ENCODE results near the gene EFNB1. TPM values are rescaled to one million over a fixed set of nuclear protein-coding genes. Genes with fewer than 3 reads are reported as not detected.
"Not testable (repeated sequence)": the region's sequence is repeated elsewhere in the genome, so short reads cannot be mapped to it uniquely, and the experiment has no call there.

EFNB1 gene
- polyA plus RNA-seq, 4 donors = 21.9 to 47.0 (median 28.7) TPM

DNA sequence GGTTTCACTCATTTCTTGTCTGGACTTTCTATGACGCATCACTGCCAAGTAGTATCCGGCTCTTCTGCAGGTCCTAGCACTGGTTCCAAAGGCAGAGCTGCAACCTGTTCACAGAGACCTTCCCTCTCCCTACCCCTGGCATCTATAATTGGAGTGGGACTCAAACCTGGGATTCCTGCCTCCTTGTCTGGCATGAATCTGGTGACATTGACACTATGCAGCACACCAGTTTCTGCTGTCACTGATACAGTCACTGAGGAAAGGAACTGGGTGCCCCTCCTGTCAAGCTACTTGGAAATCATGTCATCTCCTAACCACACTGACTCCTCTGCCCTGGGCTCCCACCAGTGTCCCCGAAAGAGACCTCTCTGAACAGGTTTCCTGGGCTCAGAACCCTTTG lies 33.1 kb upstream of the EFNB1 start:
- Histone ChIP-seq H3K4me1 (ENCODE audit: control insufficient read depth in 3 of 3, insufficient read depth in 2 of 3, low read depth in 1 of 3, low read length in 2 of 3) (no peaks in the 10 kb centered on the region), H3K27ac (ENCODE audit: low read depth in 1 of 3, low read length in 2 of 3) (no peak overlapping the region), H3K27me3 (ENCODE audit: control insufficient read depth in 3 of 3, insufficient read depth in 3 of 3, low read length in 3 of 3) (no peaks in the 10 kb centered on the region), H3K9me3 (ENCODE audit: control insufficient read depth in 2 of 2, insufficient read depth in 1 of 2, low read depth in 1 of 2, low read length in 1 of 2) (peaks cover 0 to 3% of the 10 kb centered on the region in 2 donors), H3K36me3 (ENCODE audit: control insufficient read depth in 3 of 3, insufficient read depth in 2 of 3, low read depth in 1 of 3, low read length in 3 of 3) (no peaks in the 10 kb centered on the region), H3K4me3 (ENCODE audit: low read depth in 1 of 3, low read length in 3 of 3) (no peak overlapping the region)
- FAIRE-seq (no peak), DNase-seq (no peak)
- WGBS, 3 donors = 68 to 86% (median 83%) methylated on average over 3 of the region's 3 CpGs

DNA sequence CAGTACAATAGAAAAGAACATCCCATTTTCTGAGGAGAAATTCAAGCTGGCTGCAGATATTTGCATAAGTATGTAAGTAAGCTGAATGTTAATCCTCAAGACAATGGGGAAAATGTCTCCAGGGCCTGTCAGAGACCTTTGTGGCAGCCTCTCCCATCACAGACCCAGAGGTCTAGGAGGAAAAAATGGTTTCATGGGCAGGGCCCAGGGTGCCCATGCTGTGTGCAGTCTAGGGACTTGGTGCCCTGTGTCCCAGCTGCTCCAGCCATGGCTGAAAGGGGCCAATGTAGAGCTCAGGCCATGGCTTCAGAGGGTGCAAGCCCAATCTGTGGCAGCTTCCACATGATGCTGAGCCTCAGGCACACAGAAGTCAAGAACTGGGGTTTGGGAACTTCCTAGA lies 30.4 kb upstream of the EFNB1 start:
- DNase-seq; H3K4me3 ChIP-seq (ENCODE audit: low read depth in 1 of 3, low read length in 3 of 3); H3K36me3 ChIP-seq (ENCODE audit: control insufficient read depth in 3 of 3, insufficient read depth in 2 of 3, low read depth in 1 of 3, low read length in 3 of 3); H3K27me3 ChIP-seq (ENCODE audit: control insufficient read depth in 3 of 3, insufficient read depth in 3 of 3, low read length in 3 of 3); H3K4me1 ChIP-seq (ENCODE audit: control insufficient read depth in 3 of 3, insufficient read depth in 2 of 3, low read depth in 1 of 3, low read length in 2 of 3); H3K9me3 ChIP-seq (ENCODE audit: control insufficient read depth in 2 of 2, insufficient read depth in 1 of 2, low read depth in 1 of 2, low read length in 1 of 2); H3K27ac ChIP-seq (ENCODE audit: low read depth in 1 of 3, low read length in 2 of 3); FAIRE-seq: not testable (repeated sequence)

DNA sequence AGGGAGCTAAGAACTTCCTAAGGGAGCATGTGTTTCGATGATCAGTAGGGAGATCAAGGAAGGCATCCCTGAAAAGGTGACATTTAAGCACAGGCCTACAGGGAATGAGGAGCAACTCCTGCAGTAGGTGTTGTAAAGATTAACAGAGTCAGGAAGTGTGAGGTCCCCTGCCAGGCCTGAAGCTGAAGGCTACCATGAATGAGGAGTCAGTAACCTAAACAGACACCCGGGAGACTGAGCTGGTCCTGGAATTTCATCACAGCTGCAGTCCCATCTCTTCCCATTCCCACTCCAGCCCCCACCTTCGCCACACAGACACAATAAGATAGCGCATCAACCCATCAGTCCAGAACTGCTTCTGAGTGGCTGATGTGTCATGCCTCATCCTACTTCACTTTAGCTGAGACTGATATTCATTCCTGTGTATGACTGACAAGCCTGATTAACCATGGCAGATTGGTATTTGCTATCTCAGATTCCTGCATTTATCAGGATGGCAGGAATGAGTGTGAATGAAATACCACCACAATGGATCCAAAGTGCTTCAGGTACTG lies 27.0 kb upstream of the EFNB1 start:
- FAIRE-seq (no peak), DNase-seq (no peak)
- Histone ChIP-seq H3K4me3 (ENCODE audit: low read depth in 1 of 3, low read length in 3 of 3) (no peak overlapping the region), H3K36me3 (ENCODE audit: control insufficient read depth in 3 of 3, insufficient read depth in 2 of 3, low read depth in 1 of 3, low read length in 3 of 3) (no peaks in the 10 kb centered on the region), H3K4me1 (ENCODE audit: control insufficient read depth in 3 of 3, insufficient read depth in 2 of 3, low read depth in 1 of 3, low read length in 2 of 3) (no peaks in the 10 kb centered on the region), H3K27ac (ENCODE audit: low read depth in 1 of 3, low read length in 2 of 3) (no peak overlapping the region), H3K9me3 (ENCODE audit: control insufficient read depth in 2 of 2, insufficient read depth in 1 of 2, low read depth in 1 of 2, low read length in 1 of 2) (peaks cover 0 to 3% of the 10 kb centered on the region in 2 donors), H3K27me3 (ENCODE audit: control insufficient read depth in 3 of 3, insufficient read depth in 3 of 3, low read length in 3 of 3) (no peaks in the 10 kb centered on the region)
- 67 to 76% (median 75%) methylated on average over 4 of the region's 4 CpGs for WGBS, 3 donors

DNA sequence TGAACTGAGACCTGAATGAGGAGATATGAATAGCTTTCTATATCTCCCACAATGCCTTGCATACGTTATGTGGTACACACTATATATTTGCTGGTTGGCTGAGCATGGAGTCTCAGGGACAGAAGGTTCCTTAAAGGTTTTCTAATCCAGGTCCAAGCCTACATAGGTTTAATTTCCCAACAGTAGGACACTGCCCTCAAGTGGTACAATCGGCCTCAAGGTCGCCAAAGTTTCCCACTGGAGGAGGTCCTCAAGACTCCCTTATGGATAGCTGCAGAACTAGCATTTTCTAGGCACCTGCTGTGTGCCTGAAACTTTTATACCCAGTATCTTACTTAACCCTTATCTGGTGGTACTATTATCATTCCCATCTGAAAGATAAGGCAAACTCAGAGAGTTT lies 21.0 kb upstream of the EFNB1 start:
- H3K9me3 ChIP-seq (ENCODE audit: control insufficient read depth in 2 of 2, insufficient read depth in 1 of 2, low read depth in 1 of 2, low read length in 1 of 2) = no peaks in the 10 kb centered on the region
- H3K36me3 ChIP-seq (ENCODE audit: control insufficient read depth in 3 of 3, insufficient read depth in 2 of 3, low read depth in 1 of 3, low read length in 3 of 3) = no peaks in the 10 kb centered on the region
- DNase-seq = peak in 1 of 2 donors; percentile 35
- no peak overlapping the region for H3K4me3 ChIP-seq (ENCODE audit: low read depth in 1 of 3, low read length in 3 of 3)
- no peak for FAIRE-seq
- H3K4me1 ChIP-seq (ENCODE audit: control insufficient read depth in 3 of 3, insufficient read depth in 2 of 3, low read depth in 1 of 3, low read length in 2 of 3) = no peaks in the 10 kb centered on the region
- no peaks in the 10 kb centered on the region for H3K27me3 ChIP-seq (ENCODE audit: control insufficient read depth in 3 of 3, insufficient read depth in 3 of 3, low read length in 3 of 3)
- H3K27ac ChIP-seq (ENCODE audit: low read depth in 1 of 3, low read length in 2 of 3) = no peak overlapping the region
- WGBS, 3 donors = 8 to 43% (median 15%) methylated on average over 3 of the region's 3 CpGs

DNA sequence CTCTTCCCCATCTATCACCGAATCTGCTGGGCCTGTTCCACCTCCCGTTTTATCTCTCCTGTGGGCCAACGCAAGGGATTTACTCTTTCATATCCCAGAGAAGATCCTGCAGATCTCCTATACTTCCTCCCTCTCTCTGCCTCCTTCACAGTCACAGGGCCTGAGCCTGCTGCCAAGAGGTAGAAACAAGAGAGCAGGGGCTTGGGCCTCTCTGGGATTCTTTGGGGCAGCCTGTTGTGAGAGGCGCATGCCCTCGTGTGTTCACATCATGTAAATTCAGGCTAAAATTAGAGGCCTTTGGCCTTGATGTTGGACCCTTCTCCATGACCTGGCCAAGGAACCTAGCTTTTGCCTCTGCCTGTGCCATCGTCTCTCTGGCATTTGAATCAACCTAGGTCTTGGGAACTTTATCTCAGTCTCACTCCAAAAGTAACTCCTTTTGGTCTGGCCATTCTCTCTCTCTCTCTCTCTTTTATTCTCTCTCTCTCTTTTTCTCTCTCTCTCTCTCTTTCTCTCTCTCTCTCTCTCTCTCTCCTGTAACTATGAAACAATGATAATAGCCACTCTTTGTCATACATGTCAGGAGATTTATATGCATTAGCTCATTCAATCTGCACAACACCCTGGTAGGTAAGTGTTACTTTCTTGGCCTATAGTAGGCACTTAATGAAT lies 20.0 kb upstream of the EFNB1 start:
- no peak for FAIRE-seq

DNA sequence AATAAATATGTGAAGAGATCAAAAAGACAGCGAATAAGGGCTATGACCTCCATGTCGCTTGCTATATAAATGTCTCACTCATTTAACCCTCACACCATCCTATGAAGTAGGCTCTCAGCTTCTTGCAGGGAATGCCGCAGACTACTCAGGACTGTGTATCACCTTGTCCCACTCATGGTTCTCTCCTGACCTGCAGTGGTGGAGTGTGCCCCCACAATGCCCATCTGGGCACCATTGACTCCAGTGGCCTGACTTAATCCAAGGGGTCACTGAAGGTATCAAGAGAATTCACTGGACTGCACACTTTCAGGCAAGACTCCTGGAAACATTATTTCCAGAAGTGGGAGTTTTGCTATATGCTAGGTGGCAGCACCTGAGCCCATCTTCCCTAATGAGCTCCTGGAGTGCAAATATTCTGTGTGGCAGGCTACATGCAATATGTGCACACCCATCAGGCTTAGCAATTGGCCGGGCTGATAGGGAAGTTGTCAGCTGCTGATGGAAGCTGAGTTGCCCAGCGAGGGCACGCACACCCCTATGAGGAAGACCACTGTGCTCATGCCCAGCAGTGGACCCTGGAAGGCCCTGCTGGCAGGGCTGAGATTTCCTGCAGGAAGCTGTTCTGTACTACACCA lies 8.2 kb upstream of the EFNB1 start:
- no peaks in the 10 kb centered on the region for H3K4me1 ChIP-seq (ENCODE audit: control insufficient read depth in 3 of 3, insufficient read depth in 2 of 3, low read depth in 1 of 3, low read length in 2 of 3)
- H3K27me3 ChIP-seq (ENCODE audit: control insufficient read depth in 3 of 3, insufficient read depth in 3 of 3, low read length in 3 of 3) = no peaks in the 10 kb centered on the region
- H3K27ac ChIP-seq (ENCODE audit: low read depth in 1 of 3, low read length in 2 of 3) = no peak overlapping the region
- FAIRE-seq = no peak
- no peak overlapping the region for H3K4me3 ChIP-seq (ENCODE audit: low read depth in 1 of 3, low read length in 3 of 3)
- 66 to 73% (median 68%) methylated on average over 6 of the region's 6 CpGs for WGBS, 3 donors
- no peak for DNase-seq
- no peaks in the 10 kb centered on the region for H3K36me3 ChIP-seq (ENCODE audit: control insufficient read depth in 3 of 3, insufficient read depth in 2 of 3, low read depth in 1 of 3, low read length in 3 of 3)
- no peaks in the 10 kb centered on the region for H3K9me3 ChIP-seq (ENCODE audit: control insufficient read depth in 2 of 2, insufficient read depth in 1 of 2, low read depth in 1 of 2, low read length in 1 of 2)

More for the DNA sequence above, 20.0 kb upstream of the EFNB1 start:
- DNase-seq = no peak
- H3K27ac ChIP-seq (ENCODE audit: low read depth in 1 of 3, low read length in 2 of 3) = no peak overlapping the region
- H3K27me3 ChIP-seq (ENCODE audit: control insufficient read depth in 3 of 3, insufficient read depth in 3 of 3, low read length in 3 of 3) = no peaks in the 10 kb centered on the region
- no peaks in the 10 kb centered on the region for H3K9me3 ChIP-seq (ENCODE audit: control insufficient read depth in 2 of 2, insufficient read depth in 1 of 2, low read depth in 1 of 2, low read length in 1 of 2)
- no peaks in the 10 kb centered on the region for H3K36me3 ChIP-seq (ENCODE audit: control insufficient read depth in 3 of 3, insufficient read depth in 2 of 3, low read depth in 1 of 3, low read length in 3 of 3)
- H3K4me1 ChIP-seq (ENCODE audit: control insufficient read depth in 3 of 3, insufficient read depth in 2 of 3, low read depth in 1 of 3, low read length in 2 of 3) = no peaks in the 10 kb centered on the region
- no peak overlapping the region for H3K4me3 ChIP-seq (ENCODE audit: low read depth in 1 of 3, low read length in 3 of 3)
- WGBS, 3 donors = 61 to 74% (median 65%) methylated on average over 6 of the region's 6 CpGs

DNA sequence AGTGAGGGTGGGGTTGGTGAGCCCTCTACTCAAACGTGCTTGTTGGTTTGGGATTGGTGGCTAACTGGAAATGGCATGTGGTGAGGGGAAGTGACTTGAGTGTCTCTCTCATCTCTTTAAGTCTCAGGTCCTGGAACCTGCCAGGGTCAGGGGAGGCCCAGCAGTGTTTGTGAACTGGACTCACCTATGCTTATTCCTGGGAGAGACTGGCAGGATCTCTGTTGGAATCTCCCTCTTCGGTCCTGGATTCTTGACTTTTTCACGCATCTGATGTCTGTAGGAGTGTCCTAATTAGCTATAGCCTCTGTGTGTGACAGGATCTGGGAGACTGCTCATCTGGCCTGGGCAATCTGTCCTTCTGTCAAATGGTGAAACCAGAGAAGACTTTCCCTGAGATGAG lies 7.2 kb upstream of the EFNB1 start:
- no peak for DNase-seq
- Histone ChIP-seq H3K27ac (ENCODE audit: low read depth in 1 of 3, low read length in 2 of 3) (no peak overlapping the region), H3K36me3 (ENCODE audit: control insufficient read depth in 3 of 3, insufficient read depth in 2 of 3, low read depth in 1 of 3, low read length in 3 of 3) (no peaks in the 10 kb centered on the region), H3K4me1 (ENCODE audit: control insufficient read depth in 3 of 3, insufficient read depth in 2 of 3, low read depth in 1 of 3, low read length in 2 of 3) (peaks cover 0 to 4% (median 0%) of the 10 kb centered on the region in 3 donors), H3K9me3 (ENCODE audit: control insufficient read depth in 2 of 2, insufficient read depth in 1 of 2, low read depth in 1 of 2, low read length in 1 of 2) (no peaks in the 10 kb centered on the region), H3K4me3 (ENCODE audit: low read depth in 1 of 3, low read length in 3 of 3) (no peak overlapping the region), H3K27me3 (ENCODE audit: control insufficient read depth in 3 of 3, insufficient read depth in 3 of 3, low read length in 3 of 3) (no peaks in the 10 kb centered on the region)
- no peak for FAIRE-seq
- 57 to 76% (median 68%) methylated on average over 3 of the region's 3 CpGs for WGBS, 3 donors

DNA sequence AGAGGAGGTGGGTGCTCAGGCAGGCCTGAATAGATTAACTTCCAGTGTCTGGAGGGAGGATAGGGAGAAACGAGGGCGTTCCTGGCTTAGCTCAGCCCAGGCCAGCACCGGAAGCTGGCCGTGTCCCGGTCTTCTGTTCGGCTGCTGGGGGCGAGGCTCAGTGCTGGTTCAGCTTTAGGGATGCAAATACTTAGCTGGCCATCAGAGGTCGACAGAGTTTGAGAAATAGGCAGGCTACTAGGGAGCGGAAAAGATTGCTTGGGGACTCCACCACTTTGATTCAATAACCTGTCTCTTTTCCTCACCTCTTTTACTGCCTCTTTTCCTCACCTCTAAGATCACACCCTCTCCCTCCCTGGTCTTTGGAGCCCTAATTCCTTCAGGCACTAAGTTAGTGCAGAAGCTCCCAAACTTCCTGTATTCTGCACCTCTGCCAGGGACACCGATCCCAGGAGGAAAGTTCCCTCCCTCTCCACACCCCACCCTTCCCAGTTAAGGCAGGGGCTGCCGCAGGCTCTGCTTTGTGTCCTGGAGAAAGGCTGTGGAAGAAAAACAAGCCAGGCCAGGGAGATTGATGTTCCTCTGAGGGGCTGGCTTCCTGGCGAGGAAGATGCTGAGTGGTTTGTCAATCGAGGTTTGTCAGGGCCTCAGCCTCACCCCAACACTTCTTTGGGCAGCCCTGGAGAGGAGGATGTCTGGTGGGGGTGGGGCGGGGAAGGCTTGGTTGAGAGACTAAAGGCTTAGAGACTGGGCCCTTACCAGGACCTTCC lies 6.0 kb upstream of the EFNB1 start:
- no peak for FAIRE-seq
- Histone ChIP-seq H3K27ac (ENCODE audit: low read depth in 1 of 3, low read length in 2 of 3) (no peak overlapping the region), H3K4me3 (ENCODE audit: low read depth in 1 of 3, low read length in 3 of 3) (no peak overlapping the region), H3K4me1 (ENCODE audit: control insufficient read depth in 3 of 3, insufficient read depth in 2 of 3, low read depth in 1 of 3, low read length in 2 of 3) (peaks cover 0 to 6% (median 0%) of the 10 kb centered on the region in 3 donors), H3K9me3 (ENCODE audit: control insufficient read depth in 2 of 2, insufficient read depth in 1 of 2, low read depth in 1 of 2, low read length in 1 of 2) (no peaks in the 10 kb centered on the region), H3K27me3 (ENCODE audit: control insufficient read depth in 3 of 3, insufficient read depth in 3 of 3, low read length in 3 of 3) (no peaks in the 10 kb centered on the region), H3K36me3 (ENCODE audit: control insufficient read depth in 3 of 3, insufficient read depth in 2 of 3, low read depth in 1 of 3, low read length in 3 of 3) (no peaks in the 10 kb centered on the region)
- peak; percentile 41 to 56 for DNase-seq
- 18 to 39% (median 25%) methylated on average over 14 of the region's 14 CpGs for WGBS, 3 donors
